Dendritic cell treated with granulocyte-macrophage colony-stimulating factor and Interleukin-4, amounts not matched to agents 40 ng/mL and 50 ng/mL, for 4 days (primary cell): ENCODE results near the gene KIF22.

ENCODE experiments used
- H3K27ac Mint-ChIP-seq: one replicate; pipeline ENCODE4 v1.8.0; 2022; ENCODE audit warnings: mild to moderate bottlenecking, mixed read lengths
- H3K27me3 Mint-ChIP-seq: one replicate; pipeline ENCODE4 v1.8.0; 2022; ENCODE audit warnings: mild to moderate bottlenecking, mixed read lengths
- H3K36me3 Mint-ChIP-seq: one replicate; pipeline ENCODE4 v1.8.0; 2022; ENCODE audit warnings: low read depth, mixed read lengths
- H3K4me1 Mint-ChIP-seq: one replicate; pipeline ENCODE4 v1.8.0; 2022; ENCODE audit warnings: low read depth, mixed read lengths
- H3K4me3 Mint-ChIP-seq: one replicate; pipeline ENCODE4 v1.8.0; 2022; ENCODE audit warnings: mild to moderate bottlenecking, moderate library complexity, mixed read lengths
- H3K9me3 Mint-ChIP-seq: one replicate; pipeline ENCODE4 v1.8.0; 2022; ENCODE audit warnings: mixed read lengths
- intact Hi-C: fragments of 100-400 bp; cut with micrococcal nuclease; formaldehyde crosslinking; loops from one replicate; pipeline ENCODE4 v1.15.0; 2022

Gene KIF22

GRCh38 chr16:29811170-29811895, 20.8 kb downstream of the KIF22 start:
- Mint-ChIP-seq H3K36me3 (peaks cover 48% of the 10 kb centered on the region), H3K4me3 (peak overlapping the region; percentile 78), H3K27ac (peak overlapping the region; percentile 82), H3K27me3 (peaks cover 36% of the 10 kb centered on the region), H3K4me1 (peaks cover 69% of the 10 kb centered on the region), H3K9me3 (no peaks in the 10 kb centered on the region)
- intact Hi-C loops: loop anchor here (10.0 kb wide), 2 partner anchors 163 to 167 kb away; partner anchors contain the start of gene TAOK2

- intact Hi-C loops: loop anchor here (10.0 kb wide), 2 partner anchors 163 to 167 kb away; partner anchors contain the start of gene TAOK2
- peak within 1 kb of the TSS; percentile 82 for H3K27ac Mint-ChIP-seq
- H3K9me3 Mint-ChIP-seq: no peaks in the 10 kb centered on the region
- H3K4me3 Mint-ChIP-seq: peak within 1 kb of the TSS; percentile 78
- peaks cover 54% of the 10 kb centered on the region for H3K36me3 Mint-ChIP-seq
- H3K27me3 Mint-ChIP-seq: peaks cover 36% of the 10 kb centered on the region
- peaks cover 74% of the 10 kb centered on the region for H3K4me1 Mint-ChIP-seq
Measured at GRCh38 chr16:29811896-29812665, 21.5 kb downstream of the KIF22 start, which contains the start of gene PRRT2. Gene PRRT2, plus strand, starts transcription at chr16:29812193. Its CDS starts 862 bp downstream, at chr16:29813055.

DNA sequence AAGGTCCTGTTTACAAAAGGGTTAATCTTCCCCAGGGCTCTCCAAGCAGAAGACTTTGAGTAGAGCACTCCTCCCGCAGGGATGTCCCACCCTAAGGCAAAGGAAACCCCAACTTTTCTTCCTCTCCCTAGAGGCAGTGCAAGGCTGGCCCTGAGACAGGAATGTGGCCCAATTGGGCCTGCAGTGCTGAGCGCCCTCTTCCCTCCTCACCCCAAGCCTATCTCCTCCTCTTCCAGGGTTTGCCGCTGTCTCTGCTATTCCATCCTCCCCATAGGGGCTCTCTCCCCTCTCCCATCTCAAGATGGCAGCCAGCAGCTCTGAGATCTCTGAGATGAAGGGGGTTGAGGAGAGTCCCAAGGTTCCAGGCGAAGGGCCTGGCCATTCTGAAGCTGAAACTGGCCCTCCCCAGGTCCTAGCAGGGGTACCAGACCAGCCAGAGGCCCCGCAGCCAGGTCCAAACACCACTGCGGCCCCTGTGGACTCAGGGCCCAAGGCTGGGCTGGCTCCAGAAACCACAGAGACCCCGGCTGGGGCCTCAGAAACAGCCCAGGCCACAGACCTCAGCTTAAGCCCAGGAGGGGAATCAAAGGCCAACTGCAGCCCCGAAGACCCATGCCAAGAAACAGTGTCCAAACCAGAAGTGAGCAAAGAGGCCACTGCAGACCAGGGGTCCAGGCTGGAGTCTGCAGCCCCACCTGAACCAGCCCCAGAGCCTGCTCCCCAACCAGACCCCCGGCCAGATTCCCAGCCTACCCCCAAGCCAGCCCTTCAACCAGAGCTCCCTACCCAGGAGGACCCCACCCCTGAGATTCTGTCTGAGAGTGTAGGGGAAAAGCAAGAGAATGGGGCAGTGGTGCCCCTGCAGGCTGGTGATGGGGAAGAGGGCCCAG, 22.4 kb downstream of the KIF22 start:
- H3K4me1 Mint-ChIP-seq: peaks cover 80% of the 10 kb centered on the region
- H3K36me3 Mint-ChIP-seq: peaks cover 51% of the 10 kb centered on the region
- H3K4me3 Mint-ChIP-seq: peak overlapping the region; percentile 78
- no peaks in the 10 kb centered on the region for H3K9me3 Mint-ChIP-seq
- peaks cover 36% of the 10 kb centered on the region for H3K27me3 Mint-ChIP-seq
- no peak overlapping the region for H3K27ac Mint-ChIP-seq
- intact Hi-C loops: loop anchor here (10.0 kb wide), 2 partner anchors 162 to 168 kb away; partner anchors contain the start of gene TAOK2

DNA sequence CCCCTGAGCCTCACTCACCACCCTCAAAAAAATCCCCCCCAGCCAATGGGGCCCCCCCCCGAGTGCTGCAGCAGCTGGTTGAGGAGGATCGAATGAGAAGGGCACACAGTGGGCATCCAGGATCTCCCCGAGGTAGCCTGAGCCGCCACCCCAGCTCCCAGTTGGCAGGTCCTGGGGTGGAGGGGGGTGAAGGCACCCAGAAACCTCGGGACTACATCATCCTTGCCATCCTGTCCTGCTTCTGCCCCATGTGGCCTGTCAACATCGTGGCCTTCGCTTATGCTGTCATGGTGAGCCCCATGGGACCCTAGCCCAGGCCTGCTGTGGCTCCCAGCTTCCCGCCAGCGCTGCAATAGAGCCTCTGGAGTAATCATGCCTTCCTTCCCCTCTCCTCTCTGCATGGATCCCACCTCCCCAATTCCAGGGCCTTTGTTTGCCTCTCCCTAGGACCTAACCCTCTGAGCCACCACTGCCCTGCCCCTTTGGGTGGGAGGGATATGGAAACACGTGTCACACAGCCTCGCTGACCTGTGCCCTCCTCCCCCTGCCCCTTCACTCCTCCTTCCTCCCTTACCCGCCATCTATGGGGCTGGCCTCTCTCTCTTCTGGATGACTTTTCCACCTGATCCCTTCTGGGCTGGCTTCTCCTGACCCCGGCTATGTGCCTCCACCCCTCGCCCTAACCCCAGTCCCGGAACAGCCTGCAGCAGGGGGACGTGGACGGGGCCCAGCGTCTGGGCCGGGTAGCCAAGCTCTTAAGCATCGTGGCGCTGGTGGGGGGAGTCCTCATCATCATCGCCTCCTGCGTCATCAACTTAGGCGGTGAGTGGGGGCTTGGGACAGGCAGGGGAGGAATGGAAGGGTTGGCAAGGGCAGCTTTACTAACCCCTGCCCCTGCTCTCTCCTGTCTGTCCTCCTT, 23.4 kb downstream of the KIF22 start:
- Mint-ChIP-seq H3K36me3 (peaks cover 51% of the 10 kb centered on the region), H3K4me3 (no peak overlapping the region), H3K9me3 (no peaks in the 10 kb centered on the region), H3K27ac (peak overlapping the region; percentile 2), H3K4me1 (peaks cover 80% of the 10 kb centered on the region), H3K27me3 (peaks cover 36% of the 10 kb centered on the region)
- intact Hi-C loops: loop anchor here (10.0 kb wide), 2 partner anchors 161 to 169 kb away; partner anchors contain the start of gene TAOK2

DNA sequence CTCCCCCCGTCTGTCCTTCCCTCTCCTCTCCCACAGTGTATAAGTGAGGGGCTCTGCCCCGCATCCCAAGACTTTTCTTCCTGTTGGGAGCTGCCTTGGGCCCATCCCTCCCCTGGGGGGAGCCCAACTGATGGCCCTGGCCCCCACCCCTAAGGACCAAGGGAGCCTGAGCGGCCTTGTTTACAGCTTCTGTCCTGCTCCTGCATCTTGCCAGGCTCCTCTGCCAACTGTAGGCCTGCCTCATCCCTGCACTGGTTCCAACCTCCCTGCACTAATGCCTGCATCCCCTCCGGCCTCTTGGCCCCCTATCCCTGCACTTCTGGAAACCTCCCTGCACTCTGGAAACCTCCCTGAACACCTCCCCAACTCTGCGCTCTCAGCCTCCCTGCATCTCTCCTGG, 24.0 kb downstream of the KIF22 start:
- H3K4me3 Mint-ChIP-seq: no peak overlapping the region
- H3K4me1 Mint-ChIP-seq: peaks cover 82% of the 10 kb centered on the region
- intact Hi-C loops: loop anchor here (10.0 kb wide), 2 partner anchors 160 to 170 kb away; partner anchors contain the start of gene TAOK2
- peaks cover 51% of the 10 kb centered on the region for H3K36me3 Mint-ChIP-seq
- H3K27me3 Mint-ChIP-seq: peaks cover 36% of the 10 kb centered on the region
- peak overlapping the region; percentile 98 for H3K27ac Mint-ChIP-seq
- no peaks in the 10 kb centered on the region for H3K9me3 Mint-ChIP-seq

DNA sequence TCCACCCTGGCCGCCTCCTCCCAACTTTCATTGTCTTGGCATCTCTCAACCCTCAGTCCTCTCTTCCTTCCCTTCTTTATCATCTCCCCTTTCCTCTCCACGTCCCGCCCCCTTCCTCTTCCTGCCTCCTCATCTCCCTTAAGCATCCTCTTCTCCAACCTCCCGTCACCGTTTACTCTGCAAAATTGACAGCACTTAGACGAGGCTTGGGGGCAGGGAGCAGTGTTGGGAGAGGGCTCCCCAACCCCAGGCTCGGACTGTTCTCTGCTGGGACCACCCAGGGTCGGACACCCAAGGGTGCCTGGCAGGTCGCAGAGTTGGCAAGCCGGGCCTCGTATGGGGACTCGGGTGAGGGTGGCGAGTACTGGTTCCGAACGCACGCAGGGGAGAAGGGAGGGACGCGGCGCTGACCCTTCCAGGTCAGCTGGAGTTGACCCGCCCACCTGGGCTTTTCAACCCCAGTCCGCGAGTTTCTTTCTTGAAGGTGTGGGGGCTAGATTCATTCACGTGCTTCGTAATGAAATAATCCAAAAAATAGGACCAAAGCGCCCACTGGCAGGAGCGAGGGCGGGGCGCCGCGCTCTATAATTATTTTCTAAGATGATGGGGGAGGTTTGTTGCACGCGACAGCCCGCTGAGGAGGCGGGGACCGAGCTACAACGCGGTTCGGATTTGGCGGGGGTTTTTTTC, 24.6 kb downstream of the KIF22 start:
- intact Hi-C loops: loop anchor here (10.0 kb wide), 2 partner anchors 160 to 170 kb away; partner anchors contain the start of gene TAOK2
- H3K4me1 Mint-ChIP-seq: peaks cover 81% of the 10 kb centered on the region

GRCh38 chr16:29815793-29816693, 25.5 kb downstream of the KIF22 start, which contains the start of gene PAGR1:
Gene PAGR1, plus strand, starts transcription at chr16:29816152. Its CDS starts 374 bp downstream, at chr16:29816526.
- peaks cover 76% of the 10 kb centered on the region for H3K4me1 Mint-ChIP-seq
- H3K9me3 Mint-ChIP-seq: no peaks in the 10 kb centered on the region
- H3K36me3 Mint-ChIP-seq: peaks cover 51% of the 10 kb centered on the region
- H3K4me3 Mint-ChIP-seq: peak within 1 kb of the TSS; percentile 96
- peak within 1 kb of the TSS; percentile 98 for H3K27ac Mint-ChIP-seq
- intact Hi-C loops: loop anchor here (1.0 to 10.0 kb wide), 4 partner anchors 11 to 171 kb away; partner anchors contain the start of genes KIF22 and TAOK2
- peaks cover 36% of the 10 kb centered on the region for H3K27me3 Mint-ChIP-seq

More for the DNA sequence above, 24.6 kb downstream of the KIF22 start:
- Mint-ChIP-seq H3K9me3 (no peaks in the 10 kb centered on the region), H3K27ac (peak overlapping the region; percentile 98), H3K27me3 (peaks cover 36% of the 10 kb centered on the region), H3K36me3 (peaks cover 51% of the 10 kb centered on the region), H3K4me3 (peak overlapping the region; percentile 96)

- peaks cover 31% of the 10 kb centered on the region for H3K27me3 Mint-ChIP-seq
- H3K27ac Mint-ChIP-seq: peak overlapping the region; percentile 98
- H3K4me1 Mint-ChIP-seq: peaks cover 71% of the 10 kb centered on the region
- intact Hi-C loops: loop anchor here (1.0 to 10.0 kb wide), 4 partner anchors 12 to 172 kb away; partner anchors contain the start of genes KIF22 and TAOK2
- H3K4me3 Mint-ChIP-seq: peak overlapping the region; percentile 96
- no peaks in the 10 kb centered on the region for H3K9me3 Mint-ChIP-seq
- H3K36me3 Mint-ChIP-seq: peaks cover 51% of the 10 kb centered on the region
Measured at GRCh38 chr16:29816694-29817441, 26.3 kb downstream of the KIF22 start.

DNA sequence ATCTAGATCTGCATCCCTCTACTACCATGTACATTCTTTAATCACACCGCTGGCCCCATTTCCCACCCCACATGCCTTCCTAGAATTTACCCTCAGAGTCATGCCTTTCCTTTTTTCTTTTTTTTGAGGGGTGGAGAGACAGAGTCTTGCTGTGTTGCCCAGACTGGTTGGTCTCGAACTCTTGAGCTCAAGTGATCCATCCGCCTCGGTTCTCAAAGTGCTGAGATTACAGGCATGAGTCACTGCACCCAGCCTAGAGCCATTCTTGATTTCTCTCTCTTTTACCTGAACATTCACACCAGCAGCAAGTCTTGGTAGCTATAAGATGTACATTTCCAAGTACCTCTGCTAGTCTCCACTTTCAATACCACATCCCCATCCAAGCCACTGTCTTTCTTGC, 27.5 kb downstream of the KIF22 start:
- peaks cover 70% of the 10 kb centered on the region for H3K4me1 Mint-ChIP-seq
- peak overlapping the region; percentile 98 for H3K27ac Mint-ChIP-seq
- intact Hi-C loops: loop anchor here (10.0 kb wide), 2 partner anchors 157 to 173 kb away; partner anchors contain the start of gene TAOK2
- H3K9me3 Mint-ChIP-seq: no peaks in the 10 kb centered on the region
- peaks cover 61% of the 10 kb centered on the region for H3K36me3 Mint-ChIP-seq
- peaks cover 19% of the 10 kb centered on the region for H3K27me3 Mint-ChIP-seq
- H3K4me3 Mint-ChIP-seq: peak overlapping the region; percentile 50

DNA sequence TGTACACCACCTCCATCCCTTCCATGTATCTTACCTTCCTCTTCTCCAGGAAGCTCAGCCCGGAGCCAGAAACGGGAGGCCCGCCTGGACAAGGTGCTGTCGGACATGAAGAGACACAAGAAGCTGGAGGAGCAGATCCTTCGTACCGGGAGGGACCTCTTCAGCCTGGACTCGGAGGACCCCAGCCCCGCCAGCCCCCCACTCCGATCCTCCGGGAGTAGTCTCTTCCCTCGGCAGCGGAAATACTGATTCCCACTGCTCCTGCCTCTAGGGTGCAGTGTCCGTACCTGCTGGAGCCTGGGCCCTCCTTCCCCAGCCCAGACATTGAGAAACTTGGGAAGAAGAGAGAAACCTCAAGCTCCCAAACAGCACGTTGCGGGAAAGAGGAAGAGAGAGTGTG, 29.0 kb downstream of the KIF22 start:
- intact Hi-C loops: loop anchor here (10.0 kb wide), 2 partner anchors 155 to 175 kb away; partner anchors contain the start of gene TAOK2
- Mint-ChIP-seq H3K4me1 (peaks cover 66% of the 10 kb centered on the region), H3K4me3 (no peak overlapping the region), H3K27ac (peak overlapping the region; percentile 95), H3K36me3 (peaks cover 67% of the 10 kb centered on the region), H3K27me3 (peaks cover 4% of the 10 kb centered on the region), H3K9me3 (no peaks in the 10 kb centered on the region)
